ENCODE data around the gene ABCA12. TPM values are rescaled to one million over a fixed set of nuclear protein-coding genes. Genes with fewer than 3 reads are reported as not detected.

ABCA12 gene
- total and polyA plus RNA-seq, 2 of the 8 experiments (the other 6 are each of a cell fraction or from before 2014, with no cell fraction given): not detected

- no peak overlapping the region for H3K4me2 ChIP-seq (ENCODE audit: insufficient read depth in 1 of 2, low read depth in 2 of 2, low read length in 2 of 2)
- H3K27ac ChIP-seq (ENCODE audit: low read depth, low read length): no peak overlapping the region
- H3K9me3 ChIP-seq (ENCODE audit: insufficient read depth in 2 of 2, low read depth in 1 of 2, low read length in 1 of 2): no peaks in the 10 kb centered on the region
- H2AFZ ChIP-seq (ENCODE audit: low read length): no peak overlapping the region
- ChIA-PET CTCF (ENCODE audit: partially characterized antibody) (no interaction called here), POLR2A (ENCODE audit: partially characterized antibody) (no interaction called here)
- H3K9ac ChIP-seq (replicated peaks in 1 of 4; ENCODE audit: extremely low read depth in 1 of 4, low read depth in 3 of 4, low read length in 3 of 4): no peak overlapping the region
- no peak overlapping the region for H3K56ac ChIP-seq (replicated peaks; ENCODE audit: insufficient read length, low read depth, low read length)
- FAIRE-seq: no peak
- H3K36me3 ChIP-seq (ENCODE audit: control insufficient read depth in 2 of 4, insufficient read depth in 4 of 4, low read length in 3 of 4): no peaks in the 10 kb centered on the region
- H2BK15ac ChIP-seq (ENCODE audit: low read length): no peak overlapping the region
- H3K79me2 ChIP-seq (ENCODE audit: control insufficient read depth in 1 of 2, insufficient read depth in 2 of 2, low read length in 2 of 2): no peaks in the 10 kb centered on the region
- H2BK120ac ChIP-seq (replicated peaks; ENCODE audit: low read depth, low read length): no peak overlapping the region
- H2BK12ac ChIP-seq (ENCODE audit: low read depth, low read length): no peak overlapping the region
- H3K23me2 ChIP-seq (ENCODE audit: low read depth, low read length): no peaks in the 10 kb centered on the region
- no peak overlapping the region for H2AK5ac ChIP-seq (ENCODE audit: low read depth, low read length)
- no peak overlapping the region for H4K91ac ChIP-seq (replicated peaks; ENCODE audit: insufficient read length, low read length)
- no peak overlapping the region for H2BK5ac ChIP-seq (ENCODE audit: low read depth, low read length)
- 96% methylated on average over 1 of the region's 1 CpG; no CpG with 5 or more reads in 1 of the 2 experiments for WGBS, 2 experiments (ENCODE audit: extremely low coverage in 1 of 2, insufficient coverage in 1 of 2, insufficient read length in 1 of 2, insufficient replicate concordance in 2 of 2, low coverage in 1 of 2, low lambda C conversion rate in 2 of 2, missing lambda C conversion rate in 1 of 2)
- no peak overlapping the region for H3K4me3 ChIP-seq (ENCODE audit: extremely low read depth in 1 of 4, insufficient read depth in 2 of 4, low read depth in 3 of 4, low read length in 4 of 4)
- H4K8ac ChIP-seq (ENCODE audit: extremely low read depth, insufficient read depth, low read length): no peak overlapping the region
- H3K4ac ChIP-seq (replicated peaks; ENCODE audit: insufficient read length, low read depth, low read length): no peak overlapping the region
- no peaks in the 10 kb centered on the region for H3K79me1 ChIP-seq (ENCODE audit: low read depth, low read length)
- H3K23ac ChIP-seq (ENCODE audit: insufficient read length): no peak overlapping the region
- TF ChIP-seq ASH2L (IDR thresholded peaks at IDR 0.05; ENCODE audit: low read length) (no peak), CREB1 (IDR thresholded peaks at IDR 0.05) (no peak), POU5F1 (IDR thresholded peaks at IDR 0.05; ENCODE audit: low read depth, low read length) (no peak)
- H4K20me1 ChIP-seq (replicated peaks in 1 of 2; ENCODE audit: control insufficient read depth in 1 of 2, insufficient read depth in 2 of 2, low read length in 2 of 2): no peaks in the 10 kb centered on the region
- no peak for DNase-seq (ENCODE audit: low read depth in 1 of 2, low spot score in 2 of 2)
- H3K4me1 ChIP-seq (replicated peaks in 1 of 4; ENCODE audit: control insufficient read depth in 3 of 4, insufficient read depth in 4 of 4, low read length in 3 of 4): no peaks in the 10 kb centered on the region
- H3K14ac ChIP-seq (ENCODE audit: insufficient read length): no peak overlapping the region
- H4K5ac ChIP-seq (ENCODE audit: insufficient read length, low read depth, low read length): no peak overlapping the region
- H3K18ac ChIP-seq (ENCODE audit: extremely low read depth, low read length): no peak overlapping the region
- no peaks in the 10 kb centered on the region for H3K27me3 ChIP-seq (replicated peaks in 1 of 4; ENCODE audit: control insufficient read depth in 3 of 4, extremely low read depth in 1 of 4, insufficient read depth in 3 of 4, low read length in 3 of 4)
- no peak overlapping the region for H2BK20ac ChIP-seq (ENCODE audit: low read length)
Observed at GRCh38 chr2:215036314-215036713, 102.1 kb downstream of the ABCA12 start.
